Activated CD4-positive, CD25-positive, alpha-beta regulatory T cell treated with anti-CD3 and anti-CD28 coated beads, Interleukin-2, amount 50 U/mL, for 16 hours (primary cell): ENCODE results near the gene FAU.
"Not testable (repeated sequence)": the region's sequence is repeated elsewhere in the genome, so short reads cannot be mapped to it uniquely, and the experiment has no call there.

Experiments
- DNase-seq: peaks from one replicate; pipeline ENCODE4 v3.0.0-alpha.2; 2020; ENCODE audit warnings: low read depth, low spot score

The FAU gene

DNA sequence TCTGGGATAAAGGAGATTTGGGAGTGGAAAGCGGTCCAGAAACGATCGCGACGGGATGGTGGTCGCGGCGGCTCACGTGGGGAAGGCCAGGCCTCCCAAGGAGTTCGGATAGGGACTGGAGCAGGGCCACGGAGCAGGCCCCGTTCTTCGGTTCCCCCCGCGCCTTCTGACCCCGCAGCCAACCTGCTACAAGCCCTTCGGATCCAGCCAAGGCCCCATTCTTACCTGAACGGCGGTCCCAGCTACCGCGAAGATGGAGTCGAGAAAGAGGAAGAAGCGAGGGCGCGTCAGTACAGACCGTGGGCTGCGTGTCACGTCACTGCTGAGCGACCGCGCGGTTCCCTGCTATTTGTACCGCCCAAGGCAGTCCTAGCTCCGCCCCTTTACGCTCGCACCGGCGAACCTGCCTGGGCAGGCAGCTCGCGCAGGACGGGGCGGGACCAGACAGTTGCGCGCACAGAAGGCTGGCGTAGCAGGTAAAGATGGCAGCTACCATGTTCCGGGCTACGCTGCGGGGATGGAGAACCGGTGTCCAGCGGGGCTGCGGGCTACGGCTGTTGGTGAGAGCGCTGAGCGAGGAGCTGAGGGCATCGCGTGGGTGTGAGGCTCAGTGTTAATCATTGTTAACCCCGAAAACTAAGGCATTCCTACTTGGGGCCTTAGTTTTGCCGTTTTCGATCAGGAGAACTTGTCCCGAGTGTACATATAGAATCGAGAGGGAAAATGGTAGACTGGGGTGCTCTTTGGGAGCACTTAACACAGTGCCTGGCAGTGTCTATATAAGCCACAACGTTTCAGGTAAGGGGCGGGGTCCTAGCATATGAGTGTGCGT lies at the start of gene FAU, which contains the start of gene MRPL49:
Gene FAU, minus strand, starts transcription at position 270 of the 832 bp plus-strand sequence. CDS start 321 bp downstream, outside the sequence.
Gene MRPL49, plus strand, starts transcription at position 457 of the 832 bp plus-strand sequence. Its CDS starts 26 bp downstream, at position 483.
- peak; percentile 98 for DNase-seq

DNA sequence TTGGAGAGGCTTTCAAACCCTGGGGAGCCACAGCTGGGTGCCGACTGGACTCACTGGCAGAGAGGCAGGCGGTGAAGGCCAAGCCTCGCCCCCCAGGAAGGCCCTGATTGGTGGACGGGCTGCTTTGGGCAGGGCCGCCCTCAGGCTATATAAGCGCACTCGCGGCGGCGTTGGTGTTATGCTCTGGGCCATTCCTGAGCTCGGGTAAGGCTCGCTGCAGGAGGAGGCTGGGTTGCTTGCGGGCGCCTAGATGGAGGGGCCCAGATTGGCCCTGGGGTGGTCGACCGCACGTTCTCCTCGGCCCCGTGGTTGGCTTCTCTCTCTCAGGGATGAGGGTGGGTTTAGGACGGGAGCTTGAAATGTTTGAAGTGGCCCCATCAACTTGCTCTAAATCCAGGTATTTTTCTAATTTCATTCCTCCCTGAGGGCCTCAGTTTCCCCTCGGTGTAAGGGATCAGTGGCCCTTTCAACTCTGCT lies 48.2 kb upstream of the FAU start, which contains the start of gene SPDYC:
Gene SPDYC, plus strand, starts transcription at position 176 of the 477 bp plus-strand sequence. CDS start 1,125 bp downstream, outside the sequence.
- DNase-seq, result no peak

DNA sequence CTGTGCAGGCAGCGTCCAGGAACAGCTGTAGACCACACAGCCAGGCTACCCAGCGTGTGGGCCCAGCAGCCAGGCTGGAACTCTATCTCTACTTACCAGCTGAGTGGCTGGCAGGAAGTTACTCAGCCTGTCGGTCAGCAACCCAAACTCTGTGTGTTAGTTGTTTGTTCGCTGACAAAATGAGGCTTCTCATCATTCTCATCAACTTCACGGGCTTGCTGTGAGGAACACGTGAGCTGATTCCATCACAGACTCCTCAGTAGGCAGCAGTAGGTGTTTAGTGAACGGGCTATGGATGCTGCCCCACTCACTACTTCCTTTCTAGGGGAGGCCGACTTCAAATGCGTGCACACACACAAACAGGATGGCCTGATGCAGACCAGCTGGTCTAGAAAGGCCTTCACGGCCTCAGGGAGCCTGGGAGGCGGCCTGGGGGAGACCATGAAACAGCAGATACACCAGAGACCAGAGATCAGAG lies 47.3 kb upstream of the FAU start:
- DNase-seq, result no peak

DNA sequence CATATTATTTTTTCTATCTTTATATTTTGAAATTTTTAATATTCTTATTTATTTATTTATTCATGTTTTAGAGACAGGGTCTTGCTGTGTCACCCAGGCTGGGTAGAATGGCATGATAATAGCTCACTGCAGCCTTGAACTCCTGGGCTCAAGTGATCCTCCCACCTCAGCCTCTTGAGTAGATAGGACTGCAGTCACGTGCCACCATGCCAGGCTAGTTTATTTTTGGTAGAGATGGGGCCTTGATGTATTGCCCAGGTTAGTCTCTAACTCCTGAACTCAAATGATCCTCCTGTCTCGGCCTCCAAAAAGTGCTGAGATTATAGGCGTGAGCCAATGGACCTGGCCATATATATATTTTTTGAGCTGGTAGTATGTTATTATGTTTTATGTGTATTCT lies 45.7 kb upstream of the FAU start:
- no peak for DNase-seq

DNA sequence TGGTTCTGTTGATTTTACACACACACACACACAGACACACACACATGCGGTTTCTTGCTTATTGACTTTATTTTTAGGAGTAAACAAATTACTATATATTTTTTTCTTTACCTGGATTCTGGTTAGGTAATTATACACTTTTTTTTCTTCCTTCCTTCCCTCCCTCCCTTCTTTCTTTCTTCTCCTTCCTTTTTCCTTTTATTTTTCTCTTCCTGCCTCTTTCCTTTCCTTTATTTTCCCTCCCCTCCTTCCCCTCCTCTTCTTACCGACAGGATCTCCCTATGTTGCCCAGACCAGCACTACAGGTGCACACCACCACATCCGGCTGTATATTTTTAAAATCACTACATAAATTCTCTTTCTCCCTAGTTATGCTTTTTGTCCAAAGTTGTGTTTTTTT lies 45.0 kb upstream of the FAU start:
- DNase-seq, result no peak

DNA sequence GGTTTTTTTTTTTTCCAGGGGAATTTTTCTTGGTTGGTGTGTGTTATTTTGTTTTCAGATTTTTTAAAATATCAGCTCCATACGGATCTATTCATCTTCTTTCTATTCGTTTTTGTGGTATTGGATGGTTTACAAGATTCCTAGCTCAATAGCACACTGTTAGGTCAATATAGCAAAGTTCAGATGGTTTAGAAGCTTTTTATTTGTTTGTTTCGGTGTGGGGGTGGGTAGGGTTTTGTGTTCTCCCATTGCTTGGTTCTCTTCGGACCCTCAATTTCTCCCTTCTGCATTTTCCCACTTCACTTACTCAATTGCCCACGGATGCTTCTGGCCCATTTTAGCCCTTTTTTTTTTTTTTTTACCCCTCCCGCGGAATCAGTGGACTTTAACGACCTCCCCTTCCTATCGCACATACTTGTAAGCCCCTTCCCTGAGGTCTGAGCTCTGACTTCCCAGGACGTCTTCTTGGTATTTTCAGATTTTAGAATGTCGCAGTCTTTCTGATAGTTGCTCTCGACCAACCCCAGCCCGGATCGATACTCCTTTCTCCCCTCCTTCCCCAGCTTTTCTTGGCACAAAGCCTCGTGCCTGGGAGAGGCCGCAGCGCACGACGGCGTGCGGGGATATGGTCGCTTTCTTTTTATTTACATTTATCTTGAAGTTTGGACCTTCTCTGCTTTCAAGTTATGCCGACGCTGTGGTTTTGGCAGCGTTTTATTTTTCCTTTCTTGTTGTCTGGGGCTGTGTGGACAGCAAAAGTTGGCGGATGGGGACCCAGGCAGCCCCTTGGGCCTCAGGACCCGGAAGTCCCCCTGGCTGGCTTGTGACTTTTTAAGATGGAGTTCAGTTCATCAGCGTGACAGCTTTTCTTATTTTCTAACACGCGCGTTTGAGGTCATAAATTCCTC lies 43.7 kb upstream of the FAU start:
- no peak for DNase-seq

DNA sequence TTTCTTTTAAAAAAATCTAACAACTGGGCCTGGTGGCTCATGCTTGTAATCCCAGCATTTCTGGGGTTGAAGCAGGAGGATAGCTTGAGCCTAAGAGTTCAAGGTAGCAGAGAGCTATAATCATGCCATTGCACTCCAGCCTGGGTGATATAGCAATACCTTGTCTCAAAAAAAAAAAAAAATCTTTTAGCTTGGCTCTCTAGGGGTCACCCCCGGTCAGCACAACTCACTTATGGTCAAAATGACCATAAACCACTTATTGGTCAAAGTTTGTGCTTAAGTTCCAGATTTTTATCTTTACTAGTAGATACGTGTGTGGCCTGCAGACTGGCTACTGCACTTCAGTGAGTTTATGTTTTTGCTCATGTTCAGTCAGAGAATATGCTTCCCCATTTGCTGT lies 41.8 kb upstream of the FAU start:
- no peak for DNase-seq

DNA sequence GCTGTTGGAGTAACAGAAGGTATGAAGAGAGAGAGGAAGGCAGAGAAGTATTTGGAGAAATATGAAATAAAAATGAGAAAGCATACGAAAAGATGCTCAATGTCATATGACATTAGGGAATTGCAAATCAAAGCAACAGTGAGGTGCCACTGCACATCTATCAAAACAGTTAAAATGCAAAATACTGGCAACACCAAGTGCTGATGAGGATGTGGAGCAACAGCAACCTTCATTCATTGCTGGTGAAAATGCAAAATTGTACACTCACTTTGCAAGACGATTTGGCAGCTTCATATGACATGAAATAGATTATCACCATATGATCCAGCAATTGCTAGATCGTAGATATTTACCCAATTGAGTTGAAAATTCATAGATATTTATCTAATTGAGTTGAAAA lies 38.7 kb upstream of the FAU start:
- DNase-seq, result no peak

DNA sequence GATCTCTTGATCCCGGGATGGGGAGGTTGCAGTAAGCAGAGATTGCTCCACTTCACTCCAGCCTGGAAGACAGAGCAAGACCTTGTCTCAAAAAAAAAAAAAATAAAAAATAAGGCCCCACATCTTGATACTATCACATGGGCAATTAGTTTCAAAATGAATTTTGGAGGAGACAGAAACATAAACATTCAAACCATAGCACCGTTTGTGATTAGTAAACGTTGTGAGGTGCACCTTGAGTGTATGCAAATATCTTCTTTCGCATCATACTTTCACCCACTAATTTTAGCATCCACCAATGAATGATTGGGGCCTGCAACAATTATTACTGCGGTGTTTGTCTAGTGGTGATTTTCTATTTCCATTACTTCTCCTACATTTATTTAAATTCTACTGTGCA lies 37.1 kb upstream of the FAU start:
- DNase-seq, result no peak

DNA sequence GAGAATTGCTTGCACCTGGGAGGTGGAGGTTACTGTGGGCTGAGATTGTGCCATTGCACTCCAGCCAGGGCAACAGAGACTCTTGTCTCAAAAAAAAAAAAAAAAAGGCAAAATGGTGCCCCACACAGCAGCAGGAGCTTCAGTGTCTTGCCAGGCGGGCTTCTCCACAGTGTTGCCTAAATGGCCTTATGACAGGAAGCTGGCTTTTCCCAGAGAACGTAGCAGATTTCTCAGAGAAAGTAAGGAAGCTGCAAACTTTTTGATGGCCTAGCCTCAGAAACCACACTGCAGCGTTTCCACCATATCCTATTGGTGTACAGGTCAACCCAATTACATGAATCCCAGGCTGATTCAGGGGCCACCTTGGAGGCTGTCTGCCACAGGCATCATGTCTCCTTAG lies 35.4 kb upstream of the FAU start:
- no peak for DNase-seq

DNA sequence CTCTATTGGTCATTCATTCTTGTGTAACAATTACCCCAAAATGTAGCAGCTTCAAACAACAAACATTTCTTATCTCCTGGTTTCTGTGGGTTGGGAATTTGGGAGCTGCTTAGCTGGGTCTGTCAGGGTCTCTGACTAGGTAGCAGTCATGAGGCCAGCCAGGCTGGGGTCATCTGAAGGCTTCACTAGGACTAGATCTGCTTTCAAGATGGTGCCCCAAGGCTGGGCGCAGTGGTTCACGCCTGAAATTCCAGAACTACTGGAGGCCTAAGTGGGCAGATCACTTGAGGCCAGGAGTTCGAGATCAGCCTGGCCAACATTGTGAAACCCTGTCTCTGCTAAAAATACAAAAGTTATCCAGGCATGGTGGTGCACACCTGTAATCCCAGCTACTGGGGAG lies 35.0 kb upstream of the FAU start:
- no peak for DNase-seq

DNA sequence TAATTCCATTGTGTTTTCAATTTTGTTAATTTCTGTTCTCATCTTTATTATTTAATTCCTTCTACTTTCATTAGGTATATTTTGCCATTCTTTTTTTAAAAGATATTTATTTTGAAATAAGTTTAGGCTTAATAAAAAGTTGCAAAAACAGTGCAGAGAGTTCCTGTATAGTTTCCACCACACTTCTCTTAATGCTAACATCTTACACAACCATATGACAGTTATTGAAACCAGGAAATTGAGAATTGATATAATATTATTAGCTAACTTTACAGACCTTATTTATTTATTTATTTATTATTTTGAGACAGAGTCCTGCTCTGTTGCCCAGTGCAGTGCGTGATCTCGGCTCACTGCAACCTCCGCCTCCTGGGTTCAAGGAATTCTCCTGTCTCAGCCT lies 34.3 kb upstream of the FAU start:
- DNase-seq, result no peak

DNA sequence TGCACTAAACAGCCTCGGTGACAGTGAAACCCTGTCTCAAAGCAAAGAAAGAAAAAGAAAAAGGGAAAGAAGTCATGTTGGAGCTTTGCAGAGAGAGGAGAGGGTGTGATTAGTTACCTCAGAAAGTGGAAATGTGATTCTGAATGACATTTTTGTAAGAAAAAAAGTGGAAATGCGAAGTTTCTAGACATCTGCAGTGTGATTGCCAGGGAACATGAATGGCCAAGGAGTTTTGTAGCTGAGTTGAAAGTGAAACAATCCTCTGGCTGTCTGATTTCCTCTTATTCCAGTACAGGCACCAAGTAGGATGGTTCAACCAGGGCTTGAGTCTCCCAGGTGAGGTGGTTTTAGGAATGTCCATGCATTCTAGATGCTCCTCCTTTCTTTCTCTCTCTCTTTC lies 30.2 kb upstream of the FAU start:
- DNase-seq, result no peak

DNA sequence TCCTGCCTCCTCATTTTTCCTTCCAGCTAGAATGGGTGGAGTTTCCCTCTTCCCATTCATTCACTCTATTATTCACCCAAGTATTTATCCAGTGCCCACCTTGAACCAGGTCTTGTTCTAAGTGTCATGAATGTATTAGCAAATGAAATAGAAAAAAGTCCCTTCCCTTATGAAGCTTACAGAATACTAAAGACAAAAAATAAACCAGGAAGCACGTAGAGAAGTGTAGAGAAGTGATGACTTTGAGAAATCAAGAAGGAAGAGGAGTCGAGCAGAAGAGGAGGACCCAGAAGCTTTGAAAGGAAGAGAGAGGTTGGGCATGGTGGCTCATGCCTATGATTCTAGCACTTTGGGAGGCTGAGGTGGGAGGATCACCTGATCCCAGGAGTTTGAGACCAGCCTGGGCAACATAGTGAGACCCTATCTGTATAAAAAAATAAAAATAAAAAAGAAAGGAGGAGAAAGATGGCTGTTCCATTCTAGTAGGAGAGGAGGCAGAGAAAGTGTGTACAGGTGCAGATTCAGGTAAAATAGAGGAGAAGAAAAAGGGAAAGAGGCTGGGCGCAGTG lies 29.5 kb upstream of the FAU start:
- no peak for DNase-seq

DNA sequence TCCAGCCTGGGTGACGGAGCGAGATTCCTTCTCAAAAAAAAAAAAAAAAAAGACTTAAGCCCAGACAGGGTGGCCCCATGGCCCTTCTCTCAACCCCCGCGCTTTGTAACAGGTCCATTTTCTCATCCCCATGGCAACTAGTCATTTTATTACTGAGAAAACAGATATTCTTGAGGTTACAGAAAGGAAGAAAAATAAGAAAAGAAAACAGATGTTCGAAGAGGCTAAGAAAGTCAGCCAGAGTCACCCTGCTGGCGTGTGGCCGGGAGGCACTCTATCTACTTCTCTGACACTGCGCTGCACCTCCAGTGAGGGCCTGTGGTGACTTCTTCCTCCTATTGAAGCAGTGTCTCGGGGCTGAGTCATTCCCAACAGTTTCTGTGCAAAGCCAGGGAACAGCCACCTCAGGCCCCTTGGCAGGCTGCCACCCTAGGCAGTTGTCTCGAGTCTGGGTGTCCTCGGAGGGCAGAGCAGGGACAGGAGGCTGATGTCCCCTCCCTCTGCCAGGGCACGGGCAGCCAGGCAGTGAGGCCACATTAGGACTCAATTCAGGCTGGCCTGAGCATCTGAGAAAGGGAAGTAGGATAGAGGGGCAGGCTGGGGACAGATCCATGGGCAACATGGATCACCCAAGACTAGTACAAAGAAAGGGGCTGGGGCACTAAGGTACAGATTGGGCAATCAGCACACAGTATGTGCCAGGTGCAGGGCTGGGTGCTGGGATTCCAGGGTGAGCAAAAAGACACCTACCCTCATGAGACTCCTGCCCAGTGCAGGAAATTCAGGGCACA lies 28.8 kb upstream of the FAU start:
- DNase-seq, result no peak

DNA sequence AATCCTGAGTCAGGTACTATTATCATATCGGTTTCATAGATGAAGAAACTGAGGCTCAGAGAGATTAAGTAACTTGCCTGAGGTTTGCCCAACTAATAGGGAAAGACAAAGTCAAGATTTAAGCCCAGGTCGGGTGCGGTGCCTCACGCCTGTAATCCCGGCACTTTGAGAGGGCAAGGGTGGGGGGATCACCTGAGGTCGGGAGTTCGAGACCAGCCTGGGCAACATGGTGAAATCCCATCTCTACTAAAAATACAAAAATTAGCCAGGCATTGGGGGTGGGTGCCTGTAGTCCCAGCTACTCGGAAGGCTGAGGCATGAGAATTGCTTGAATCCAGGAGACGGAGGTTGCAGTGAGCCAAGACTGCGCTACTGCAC lies 28.2 kb upstream of the FAU start:
- not testable (repeated sequence) for DNase-seq

DNA sequence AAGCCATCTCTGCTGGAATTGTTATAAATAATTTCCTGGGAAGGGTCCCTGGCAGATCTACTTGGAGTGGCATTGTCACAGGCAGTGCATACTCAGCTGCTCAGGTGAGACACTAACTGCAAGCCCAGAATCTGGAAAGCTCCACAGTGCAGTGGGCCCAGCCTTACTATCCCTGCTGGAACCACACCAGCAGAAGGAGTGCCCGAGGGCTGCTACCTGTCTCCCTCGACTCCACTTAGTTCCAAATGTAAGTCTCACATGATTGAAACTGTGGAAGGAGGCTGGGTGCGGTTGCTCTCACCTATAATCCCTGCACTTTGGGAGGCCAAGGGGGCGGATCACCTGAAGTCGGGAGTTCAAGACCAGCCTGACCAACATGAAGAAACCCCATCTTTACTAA lies 26.7 kb upstream of the FAU start:
- DNase-seq, result no peak

DNA sequence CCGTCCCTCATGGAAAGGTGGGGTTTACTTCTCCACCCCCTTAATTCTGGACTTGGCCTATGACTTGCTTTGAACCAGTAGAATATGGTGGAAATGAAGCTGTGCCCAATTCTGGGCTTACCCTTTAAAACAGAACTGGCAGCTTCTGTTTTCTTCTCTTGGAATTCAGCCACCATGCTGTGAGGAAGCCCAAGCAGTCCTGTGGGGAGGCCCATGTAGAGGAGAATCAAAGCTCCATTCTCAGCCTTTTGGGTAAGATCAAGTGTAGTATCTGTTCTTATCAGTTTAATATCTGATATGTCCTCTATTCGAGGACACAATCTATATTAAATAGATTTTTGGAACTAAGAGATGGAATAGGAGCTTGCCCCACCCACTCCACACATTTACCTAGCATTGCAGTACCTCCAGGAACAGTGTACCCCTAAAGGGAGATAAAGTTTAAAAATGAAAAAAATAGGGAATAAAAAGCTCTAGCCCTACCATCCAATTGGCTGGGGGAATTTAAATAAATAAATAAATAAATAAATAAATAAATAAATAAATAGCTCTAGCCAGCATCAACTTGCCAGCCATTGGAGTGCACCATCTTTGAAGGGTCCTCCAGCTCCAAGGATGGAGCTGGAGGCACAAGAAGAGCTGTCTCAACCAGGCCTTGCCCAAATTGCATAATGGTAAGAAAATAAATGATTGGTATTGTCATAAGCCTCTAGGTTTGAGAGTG lies 25.6 kb upstream of the FAU start:
- no peak for DNase-seq

DNA sequence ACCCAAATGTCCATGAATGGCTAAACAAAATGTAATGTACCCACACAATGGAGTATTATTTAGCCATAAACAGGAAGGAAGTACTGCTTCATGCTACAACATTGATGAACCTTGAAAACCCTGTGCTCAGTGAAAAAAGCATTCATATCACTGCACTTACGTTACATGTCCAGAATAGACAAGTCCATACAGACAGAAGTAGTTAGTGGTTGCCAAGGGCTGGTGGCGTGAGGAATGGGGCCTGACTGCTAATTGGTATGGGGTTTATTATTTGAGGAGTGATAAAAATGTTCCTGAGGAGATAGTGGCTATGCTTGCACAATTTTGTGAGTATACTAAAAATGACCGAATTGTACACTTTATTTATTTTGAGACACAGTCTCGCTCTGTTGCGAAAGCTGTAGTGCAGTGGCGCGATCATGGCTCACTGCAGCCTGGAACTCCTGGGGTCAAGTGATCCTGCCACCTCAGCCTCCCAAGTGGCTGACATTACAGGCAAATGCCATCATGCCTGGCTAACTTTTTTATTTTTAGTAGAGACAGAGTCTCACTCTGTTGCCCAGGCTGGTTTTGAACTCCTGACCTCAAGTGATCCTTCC lies 20.1 kb upstream of the FAU start:
- DNase-seq, result no peak

DNA sequence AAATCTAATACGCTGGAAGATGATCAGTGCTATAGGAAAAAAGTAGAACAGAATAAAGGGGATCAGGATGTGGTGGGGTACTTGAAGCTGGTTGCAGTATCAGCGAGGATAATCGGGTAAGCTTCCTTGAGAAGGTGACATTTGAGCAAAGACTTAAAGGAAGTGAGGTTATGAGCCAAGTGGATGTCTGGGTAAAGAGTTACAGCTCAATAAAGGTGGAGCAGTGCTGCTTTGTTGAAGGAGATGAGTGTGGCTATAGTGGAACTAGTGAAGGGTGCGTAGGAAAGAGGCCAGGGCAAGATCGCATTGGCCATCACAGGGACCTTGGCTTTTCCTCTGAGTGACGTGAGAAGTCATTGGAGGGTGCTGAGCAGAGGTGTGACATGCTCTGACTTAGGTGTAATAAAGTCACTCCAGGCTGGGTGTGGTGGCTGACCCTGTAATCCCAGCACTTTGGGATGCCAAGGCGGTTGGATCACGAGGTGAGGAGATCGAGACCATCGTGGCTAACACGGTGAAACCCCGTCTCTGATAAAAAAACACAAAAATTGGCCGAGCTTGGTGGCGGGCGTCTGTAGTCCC lies 14.7 kb upstream of the FAU start:
- no peak for DNase-seq
